ENCODE data around the gene VPS72. TPM values are rescaled to one million over a fixed set of nuclear protein-coding genes. Genes with fewer than 3 reads are reported as not detected.
A peak's percentile ranks its signal among the peaks of the same experiment; 100 is the strongest.

VPS72 gene
- total and polyA plus RNA-seq, 9 of the 15 experiments (the other 6 are each of a cell fraction or from before 2014, with no cell fraction given) = 7.2 to 131 (median 75.7) TPM

- H3K79me2 ChIP-seq (ENCODE audit: control insufficient read depth, insufficient read depth, low read length) = no peaks in the 10 kb centered on the region
- FAIRE-seq (no peak), ATAC-seq (no peak), DNase-seq (ENCODE audit: extremely low read depth in 1 of 4, low spot score in 3 of 4) (no peak)
- H3K4me2 ChIP-seq (ENCODE audit: insufficient read depth, low read length) = no peak overlapping the region
- no peaks in the 10 kb centered on the region; the same call in 1 of the 2 replicates for H3K9me3 ChIP-seq (replicated peaks; ENCODE audit: control insufficient read depth, insufficient read depth, low read depth, low read length)
- intact Hi-C loops (cut with micrococcal nuclease) = no loop called here
- ChIA-PET CTCF (ENCODE audit: low intra/inter-chr PET ratio) (interaction anchor here (0.6 kb wide), 1 partner anchor 63 kb away, joined by 3 read pairs; no protein-coding TSS in a partner anchor), POLR2A (interaction anchor here (0.5 to 1.7 kb wide), 2 partner anchors 10 to 134 kb away, joined by 4 to 5 read pairs; no protein-coding TSS in a partner anchor)
- BruUV-seq (replicated peaks) = no TSS peak
- no peak for TF ChIP-seq HDGF (IDR thresholded peaks at IDR 0.05)
- TF ChIP-seq TEAD4 (IDR thresholded peaks at IDR 0.05; ENCODE audit: low read length) = no peak
- TF ChIP-seq TEAD4 (CRISPR knock-in tag; IDR thresholded peaks at IDR 0.05; ENCODE audit: borderline replicate concordance) = no peak
- TF ChIP-seq SP2 (IDR thresholded peaks at IDR 0.05; ENCODE audit: extremely low read depth, low read depth, low read length, poor library complexity, severe bottlenecking) = no peak
- TF ChIP-seq FOXJ2 (tag; IDR thresholded peaks at IDR 0.05) = no peak
- TF ChIP-seq SRSF3 (IDR thresholded peaks at IDR 0.05; ENCODE audit: insufficient read depth, low read length) = no peak
- TF ChIP-seq RBM25 (IDR thresholded peaks at IDR 0.05; ENCODE audit: low read depth, low read length, severe bottlenecking) = no peak
- TF ChIP-seq ZBTB26 (CRISPR knock-in tag; IDR thresholded peaks at IDR 0.05) = no peak
- TF ChIP-seq ZNF518B (CRISPR knock-in tag; IDR thresholded peaks at IDR 0.05) = no peak
- TF ChIP-seq ZNF431 (CRISPR knock-in tag; IDR thresholded peaks at IDR 0.05) = no peak
- TF ChIP-seq CREM (IDR thresholded peaks at IDR 0.05; ENCODE audit: low read depth) = no peak
- no peak for TF ChIP-seq NRF1 (conservative IDR thresholded peaks at IDR 0.05 in 1 of 2, IDR thresholded peaks at IDR 0.05 in 1 of 2)
- TF ChIP-seq PCBP2 (IDR thresholded peaks at IDR 0.05; ENCODE audit: low read depth, low read length, poor library complexity, severe bottlenecking) = no peak
- TF ChIP-seq SMARCB1 (IDR thresholded peaks at IDR 0.05; ENCODE audit: insufficient read length, low read depth) = no peak
- no peak for TF ChIP-seq NFATC3 (IDR thresholded peaks at IDR 0.05)
- no peak for TF ChIP-seq CHD1 (IDR thresholded peaks at IDR 0.05; ENCODE audit: low read length)
- no peak overlapping the region for H2AFZ ChIP-seq (ENCODE audit: low read depth, low read length)
- no peak overlapping the region for H3K27ac ChIP-seq (ENCODE audit: extremely low read depth, low read depth, low read length)
- 0 out of 4 replicates have a peak overlapping the region, but pooled peaks of 1 of the 2 experiments have one; percentile 38 for H3K9ac ChIP-seq (ENCODE audit: insufficient read depth in 1 of 2, low read depth in 2 of 2, low read length in 2 of 2)
- H3K4me1 ChIP-seq (replicated peaks in 1 of 2; ENCODE audit: control insufficient read depth in 2 of 2, insufficient read depth in 2 of 2, low read length in 2 of 2) = peaks cover 8 to 14% of the 10 kb centered on the region in 2 experiments; a peak in 4 of 5 replicates
- H3K9me1 ChIP-seq (ENCODE audit: control insufficient read depth, insufficient read depth, low read length) = no peaks in the 10 kb centered on the region
- peaks cover 27% of the 10 kb centered on the region; the same call in 2 of the 3 replicates for H3K36me3 ChIP-seq (ENCODE audit: control insufficient read depth, insufficient read depth, low read length)
- H4K20me1 ChIP-seq (replicated peaks; ENCODE audit: control insufficient read depth, insufficient read depth, low read length) = no peaks in the 10 kb centered on the region; the same call in 1 of the 2 replicates
- H3K4me3 ChIP-seq = no peak overlapping the region
- in situ Hi-C loops (cut with MboI) = loop anchor here (5.0 kb wide), 2 partner anchors 66 to 141 kb away; no protein-coding TSS in a partner anchor
- H3K27me3 ChIP-seq (ENCODE audit: control insufficient read depth in 2 of 2, insufficient read depth in 2 of 2, low read length in 2 of 2) = no peaks in the 10 kb centered on the region
- WGBS (ENCODE audit: insufficient coverage, low coverage, missing lambda C conversion rate) = 72% methylated on average over 5 of the region's 5 CpGs
Observed at GRCh38 chr1:151158326-151158725, 31.7 kb downstream of the VPS72 start.

Measured in K562 (cell line).